IMR-90 (cell line): ENCODE results near the gene CLTCL1. TPM values are rescaled to one million over a fixed set of nuclear protein-coding genes. Genes with fewer than 3 reads are reported as not detected.

Source experiments
- ATAC-seq: fragments of 200-7000 bp; cut with Tn5 transposase; 2 replicates; pipeline ENCODE4 v1.9.1; 2020; ENCODE audit warnings: low read depth, mild to moderate bottlenecking, moderate library complexity
- BruUV-seq: library from RNA; stranded (reverse); fragments of 400-500 nt; replicated peaks from 2 replicates; lab custom pipeline; 2021; lab: Mats Ljungman, UMichigan
- CTCF ChIA-PET: fragments of 300-600 bp; formaldehyde crosslinking; extraction: SDS; loops from one replicate; lab custom pipeline; 2021; ENCODE audit warnings: antibody characterized with exemption; lab: Yijun Ruan, JAX
- POLR2A ChIA-PET: fragments of 300-600 bp; sonication (Branson Sonifier 250); formaldehyde crosslinking; loops from one replicate; lab custom pipeline; 2022; ENCODE audit warnings: antibody characterized with exemption; ENCODE audit not compliant: unreplicated experiment; lab: Charles Lee
- DNase-seq: peaks from one replicate; pipeline ENCODE4 v3.0.0; 2013
- H2AFZ ChIP-seq: replicated peaks from 2 replicates; pipeline ENCODE3; 2013; ENCODE audit warnings: low read length, mild to moderate bottlenecking; ENCODE audit not compliant: poor library complexity
- H2AK5ac ChIP-seq: 2 replicates; pipeline ENCODE4 v1.6.1; 2013; ENCODE audit warnings: low read depth, low read length, inconsistent platforms
- H2AK9ac ChIP-seq: replicated peaks from 2 replicates; pipeline ENCODE3; 2013; ENCODE audit warnings: mild to moderate bottlenecking, low read depth, low read length, moderate library complexity; ENCODE audit not compliant: poor library complexity
- H2BK120ac ChIP-seq: 2 replicates; pipeline ENCODE4 v1.6.1; 2013; ENCODE audit warnings: low read depth, low read length, inconsistent platforms
- H2BK15ac ChIP-seq: 3 replicates; pipeline ENCODE4 v1.6.1; 2013; ENCODE audit warnings: low read depth, low read length, inconsistent platforms
- H2BK20ac ChIP-seq: 2 replicates; pipeline ENCODE4 v1.6.1; 2013; ENCODE audit warnings: low read depth, mild to moderate bottlenecking, inconsistent platforms, low read length, moderate library complexity
- H2BK5ac ChIP-seq: 2 replicates; pipeline ENCODE4 v1.6.1; 2013; ENCODE audit warnings: mild to moderate bottlenecking, low read depth, low read length, inconsistent platforms; ENCODE audit not compliant: poor library complexity, severe bottlenecking
- H3K14ac ChIP-seq: replicated peaks from 2 replicates; pipeline ENCODE4 v1.6.1; 2013; ENCODE audit warnings: low read depth, low read length, inconsistent platforms
- H3K18ac ChIP-seq: 2 replicates; pipeline ENCODE4 v1.6.1; 2013; ENCODE audit warnings: low read depth, low read length, control low read depth
- H3K23ac ChIP-seq: 2 replicates; pipeline ENCODE4 v1.6.1; 2013; ENCODE audit warnings: low read depth, low read length, inconsistent platforms
- H3K27ac ChIP-seq: 2 replicates; pipeline ENCODE4 v1.5.1; 2013; ENCODE audit warnings: mild to moderate bottlenecking, control low read depth, low read length; ENCODE audit not compliant: insufficient read depth
- H3K27me3 ChIP-seq: 2 replicates; pipeline ENCODE4 v1.6.1; 2013; ENCODE audit warnings: low read length; ENCODE audit not compliant: control insufficient read depth, insufficient read depth
- H3K36me3 ChIP-seq: 2 replicates; pipeline ENCODE4 v1.6.1; 2013; ENCODE audit warnings: low read length, mixed read lengths; ENCODE audit not compliant: control insufficient read depth, insufficient read depth
- H3K4ac ChIP-seq: 2 replicates; pipeline ENCODE4 v1.6.1; 2013; ENCODE audit warnings: low read depth, low read length, inconsistent platforms
- H3K4me1 ChIP-seq: 2 replicates; pipeline ENCODE4 v1.6.1; 2013; ENCODE audit warnings: low read length, mixed read lengths; ENCODE audit not compliant: control insufficient read depth, insufficient read depth
- H3K4me2 ChIP-seq: 2 replicates; pipeline ENCODE4 v1.6.1; 2013; ENCODE audit warnings: low read depth, mild to moderate bottlenecking, control low read depth, low read length, moderate library complexity
- H3K4me3 ChIP-seq: 2 replicates; pipeline ENCODE4 v1.5.1; 2013; ENCODE audit warnings: low read depth, mild to moderate bottlenecking, control low read depth, low read length, moderate library complexity; ENCODE audit not compliant: insufficient read depth
- H3K56ac ChIP-seq: 2 replicates; pipeline ENCODE4 v1.6.1; 2013; ENCODE audit warnings: low read length, inconsistent platforms; ENCODE audit not compliant: insufficient read depth; ENCODE audit errors: extremely low read depth
- H3K79me1 ChIP-seq, 2 experiments: 2 replicates each; pipeline ENCODE4 v1.6.1; 2013; ENCODE audit warnings: low read length in 2 of 2, inconsistent platforms in 1 of 2, low read depth in 1 of 2
- H3K9ac ChIP-seq: 2 replicates; pipeline ENCODE4 v1.6.1; 2013; ENCODE audit warnings: low read depth, low read length, control low read depth
- H3K9me1 ChIP-seq: 2 replicates; pipeline ENCODE4 v1.6.1; 2013; ENCODE audit warnings: low read length, inconsistent platforms; ENCODE audit not compliant: insufficient read depth
- H3K9me3 ChIP-seq: 2 replicates; pipeline ENCODE4 v1.6.1; 2013; ENCODE audit warnings: low read length; ENCODE audit not compliant: control insufficient read depth, insufficient read depth
- H4K20me1 ChIP-seq: 2 replicates; pipeline ENCODE4 v1.6.1; 2013; ENCODE audit warnings: low read length, inconsistent platforms; ENCODE audit not compliant: insufficient read depth
- H4K5ac ChIP-seq: 2 replicates; pipeline ENCODE4 v1.6.1; 2013; ENCODE audit warnings: mild to moderate bottlenecking, low read depth, low read length, control low read depth
- H4K8ac ChIP-seq, 2 experiments: 2 replicates each; pipeline ENCODE4 v1.6.1; 2013; ENCODE audit warnings: low read depth in 2 of 2, low read length in 2 of 2, control low read depth in 1 of 2, inconsistent platforms in 1 of 2
- H4K91ac ChIP-seq: 2 replicates; pipeline ENCODE4 v1.6.1; 2013; ENCODE audit warnings: low read depth, low read length, inconsistent platforms; ENCODE audit not compliant: insufficient read depth
- BHLHE40 ChIP-seq: fragments of 150-350 bp; IDR thresholded peaks from 2 replicates; pipeline ENCODE4 v1.6.1; 2016; ENCODE audit warnings: mild to moderate bottlenecking, low read depth, low read length
- MAZ ChIP-seq: IDR thresholded peaks from 2 replicates; pipeline ENCODE4 v1.6.1; 2012; ENCODE audit warnings: low read depth, mild to moderate bottlenecking, low read length, improper control_type of control experiment, moderate library complexity, borderline replicate concordance
- RAD21 ChIP-seq: IDR thresholded peaks from 2 replicates; pipeline ENCODE4 v1.6.1; 2012; ENCODE audit warnings: low read length, improper control_type of control experiment
- RFX5 ChIP-seq: IDR thresholded peaks from 2 replicates; pipeline ENCODE4 v1.8.0; 2012; ENCODE audit warnings: low read depth, mild to moderate bottlenecking, low read length, moderate library complexity
- WGBS, 2 experiments: methylation state at CpG; one replicate each; pipeline versions ENCODE4 v1.1.5 to v1.1.7; 2013; ENCODE audit warnings: missing lambda C conversion rate in 2 of 2; ENCODE audit not compliant: insufficient read length in 1 of 2; ENCODE audit errors: extremely low coverage in 2 of 2; 5-methylcytosine and 5-hydroxymethylcytosine counted together
- dilution Hi-C: fragments of 300-500 bp; cut with HindIII; formaldehyde crosslinking; loops from one replicate; pipeline ENCODE4 v1.14.3; 2018; ENCODE audit warnings: low sequenced_read_pairs; ENCODE audit not compliant: unreplicated experiment
- in situ Hi-C: fragments of 300-500 bp; cut with MboI; formaldehyde crosslinking; loops from 3 replicates; pipeline ENCODE4 v1.14.3; 2019; ENCODE audit warnings: low sequenced_read_pairs, inconsistent platforms, mixed read lengths
- intact Hi-C: fragments of 100-400 bp; cut with micrococcal nuclease; formaldehyde crosslinking; loops from 2 replicates; pipeline ENCODE4 v1.10.0; 2022
- polyA plus RNA-seq, 3 experiments: library from polyadenylated mRNA; depleted of rRNA; stranded (reverse); fragments of >200 nt; gene quantifications; 2 replicates each; pipeline ENCODE4 v1.2.3, GENCODE V29; 2012; ENCODE audit warnings: low replicate concordance in 1 of 3
- total RNA-seq: library from RNA; depleted of rRNA; stranded (reverse); fragments of >200 nt; gene quantifications from 2 replicates; pipeline ENCODE4 v1.2.3, GENCODE V29; 2012

The CLTCL1 gene
- total and polyA plus RNA-seq, 2 of the 4 experiments (the other 2 are of a cell fraction): 6.2 to 8.1 TPM

GRCh38 chr22:19208287-19208847 lies 83.2 kb downstream of the CLTCL1 start:
- H2AK9ac ChIP-seq: no peak overlapping the region
- ChIA-PET POLR2A (no interaction called here), CTCF (no interaction called here)
- no peak overlapping the region for H3K56ac ChIP-seq
- in situ Hi-C loops: no loop called here
- no TSS peak for BruUV-seq
- TF ChIP-seq MAZ: no peak
- no peak for TF ChIP-seq BHLHE40
- no peak for TF ChIP-seq RAD21
- no peak for TF ChIP-seq RFX5
- no peak overlapping the region for H2BK20ac ChIP-seq
- ATAC-seq (no peak), DNase-seq (no peak)
- no peak overlapping the region for H4K5ac ChIP-seq
- WGBS, 2 experiments: no CpG with 5 or more reads among the region's 4 CpGs
- H4K20me1 ChIP-seq: no peaks in the 10 kb centered on the region
- H3K4ac ChIP-seq: no peak overlapping the region
- H4K91ac ChIP-seq: no peak overlapping the region
- H3K79me1 ChIP-seq: no peaks in the 10 kb centered on the region
- dilution Hi-C loops: no loop called here
- 0 out of 2 replicates have a peak, but pooled peaks cover under 1% of the 10 kb centered on the region for H3K9me1 ChIP-seq
- H2BK15ac ChIP-seq: no peak overlapping the region
- no peak overlapping the region for H3K18ac ChIP-seq
- peaks cover 5% of the 10 kb centered on the region; the same call in 1 of the 2 replicates for H3K36me3 ChIP-seq
- no peak overlapping the region for H3K27ac ChIP-seq
- H4K8ac ChIP-seq: no peak overlapping the region
- H3K23ac ChIP-seq: no peak overlapping the region
- H3K9ac ChIP-seq: no peak overlapping the region
- H3K27me3 ChIP-seq: no peaks in the 10 kb centered on the region
- no peak overlapping the region for H3K14ac ChIP-seq
- H3K4me2 ChIP-seq: no peak overlapping the region
- no peaks in the 10 kb centered on the region for H3K4me1 ChIP-seq
- intact Hi-C loops: no loop called here
- H2BK5ac ChIP-seq: no peak overlapping the region
- H3K4me3 ChIP-seq: no peak overlapping the region
- H2BK120ac ChIP-seq: no peak overlapping the region
- H3K9me3 ChIP-seq: no peaks in the 10 kb centered on the region
- H2AFZ ChIP-seq: no peak overlapping the region
- H2AK5ac ChIP-seq: no peak overlapping the region
